Measurements from ENCODE around the gene RNF208. TPM values are rescaled to one million over a fixed set of nuclear protein-coding genes. Genes with fewer than 3 reads are reported as not detected.

The RNF208 gene
- total RNA-seq, 1 donor from 2014 or later = 0.77 TPM

DNA sequence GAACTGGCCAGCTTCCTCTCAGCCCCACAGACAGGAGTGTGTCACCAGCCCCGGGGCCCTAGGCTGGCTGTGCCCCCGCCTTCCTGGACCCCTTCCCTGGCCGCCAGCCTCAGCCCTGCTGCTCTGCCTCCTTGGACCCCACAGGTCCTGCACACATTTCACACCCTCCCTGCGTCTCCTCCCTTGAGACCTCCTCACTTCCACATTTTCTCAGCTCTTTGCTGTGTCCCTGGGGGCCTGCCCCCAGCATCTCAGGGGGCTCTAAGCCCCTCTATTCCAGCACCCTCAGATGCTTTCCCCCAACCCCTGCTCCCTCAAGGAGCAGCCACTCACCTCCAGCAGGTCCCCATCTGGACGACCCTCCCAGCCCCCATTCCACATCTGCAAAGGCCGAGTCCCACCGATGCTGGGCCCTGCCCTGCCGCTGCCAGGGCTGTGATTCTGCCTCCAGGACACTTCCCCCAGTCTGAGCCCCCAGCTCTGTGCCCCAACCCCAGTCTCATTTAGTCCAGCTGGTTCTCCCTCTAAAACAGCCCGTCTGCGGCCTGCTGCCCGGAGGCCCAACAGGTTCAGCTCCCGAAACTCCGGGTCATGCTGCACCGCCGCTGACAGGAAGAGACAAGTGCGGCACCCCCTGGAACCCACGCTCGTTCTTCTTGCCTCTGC is 12.9 kb upstream of the RNF208 start:
- Histone ChIP-seq H3K9me3 (ENCODE audit: low read depth) (no peaks in the 10 kb centered on the region), H2AFZ (replicated peaks) (no peak overlapping the region), H3K79me2 (ENCODE audit: low read depth) (peaks cover 13% of the 10 kb centered on the region), H3K36me3 (no peaks in the 10 kb centered on the region), H4K20me1 (ENCODE audit: low read depth) (peaks cover 27% of the 10 kb centered on the region), H3K4me2 (no peak overlapping the region), H3F3A (ENCODE audit: low read depth) (peaks cover 11% of the 10 kb centered on the region), H3K4me1 (peaks cover 8% of the 10 kb centered on the region), H3K9ac (no peak overlapping the region), H3K4me3 (no peak overlapping the region), H3K27me3 (no peaks in the 10 kb centered on the region), H3K27ac (no peak overlapping the region)
- Mint-ChIP-seq H3K4me3 (peak overlapping the region; percentile 63), H3K4me1 (peaks cover 9% of the 10 kb centered on the region), H3K27ac (no peak overlapping the region), H3K36me3 (no peaks in the 10 kb centered on the region), H3K9me3 (no peaks in the 10 kb centered on the region), H3K27me3 (ENCODE audit: insufficient read depth, low read depth) (peaks cover 2% of the 10 kb centered on the region)
- DNase-seq (ENCODE audit: low spot score) = no peak
- TF ChIP-seq EZH2 (IDR thresholded peaks at IDR 0.05) (no peak), EZH2phosphoT487 (IDR thresholded peaks at IDR 0.05) (no peak)
- TF ChIP-seq, protein P1, sequence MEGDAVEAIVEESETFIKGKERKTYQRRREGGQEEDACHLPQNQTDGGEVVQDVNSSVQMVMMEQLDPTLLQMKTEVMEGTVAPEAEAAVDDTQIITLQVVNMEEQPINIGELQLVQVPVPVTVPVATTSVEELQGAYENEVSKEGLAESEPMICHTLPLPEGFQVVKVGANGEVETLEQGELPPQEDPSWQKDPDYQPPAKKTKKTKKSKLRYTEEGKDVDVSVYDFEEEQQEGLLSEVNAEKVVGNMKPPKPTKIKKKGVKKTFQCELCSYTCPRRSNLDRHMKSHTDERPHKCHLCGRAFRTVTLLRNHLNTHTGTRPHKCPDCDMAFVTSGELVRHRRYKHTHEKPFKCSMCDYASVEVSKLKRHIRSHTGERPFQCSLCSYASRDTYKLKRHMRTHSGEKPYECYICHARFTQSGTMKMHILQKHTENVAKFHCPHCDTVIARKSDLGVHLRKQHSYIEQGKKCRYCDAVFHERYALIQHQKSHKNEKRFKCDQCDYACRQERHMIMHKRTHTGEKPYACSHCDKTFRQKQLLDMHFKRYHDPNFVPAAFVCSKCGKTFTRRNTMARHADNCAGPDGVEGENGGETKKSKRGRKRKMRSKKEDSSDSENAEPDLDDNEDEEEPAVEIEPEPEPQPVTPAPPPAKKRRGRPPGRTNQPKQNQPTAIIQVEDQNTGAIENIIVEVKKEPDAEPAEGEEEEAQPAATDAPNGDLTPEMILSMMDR (IDR thresholded peaks at IDR 0.05) = no peak

DNA sequence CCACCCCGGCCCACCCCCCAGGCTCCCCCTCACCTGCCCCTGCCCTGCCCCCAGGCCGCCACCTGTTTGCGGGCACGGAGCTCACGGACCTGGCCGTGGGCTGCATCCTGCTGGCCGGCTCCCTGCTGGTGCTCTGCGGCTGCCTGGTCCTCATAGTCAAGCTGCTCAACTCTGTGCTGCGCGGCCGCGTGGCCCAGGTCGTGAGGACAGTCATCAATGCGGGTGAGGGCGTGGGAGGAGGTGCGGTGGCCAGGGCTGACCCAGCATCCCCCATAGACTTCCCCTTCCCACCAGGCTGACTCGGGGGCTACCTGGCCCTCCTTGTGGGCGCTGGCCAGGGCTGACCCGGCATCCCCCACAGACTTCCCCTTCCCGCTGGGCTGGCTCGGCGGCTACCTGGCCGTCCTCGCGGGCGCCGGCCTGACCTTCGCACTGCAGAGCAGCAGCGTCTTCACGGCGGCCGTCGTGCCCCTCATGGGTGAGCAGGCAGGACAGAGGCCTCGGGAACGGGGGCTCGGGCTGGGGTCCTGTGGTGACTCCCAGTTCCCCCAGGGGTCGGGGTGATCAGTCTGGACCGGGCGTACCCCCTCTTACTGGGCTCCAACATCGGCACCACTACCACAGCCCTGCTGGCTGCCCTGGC is 12.1 kb upstream of the RNF208 start:
- no peak overlapping the region for H2AFZ ChIP-seq (replicated peaks)
- peaks cover 8% of the 10 kb centered on the region for H3K4me1 ChIP-seq
- Mint-ChIP-seq H3K27ac (no peak overlapping the region), H3K9me3 (no peaks in the 10 kb centered on the region), H3K36me3 (no peaks in the 10 kb centered on the region), H3K27me3 (ENCODE audit: insufficient read depth, low read depth) (peaks cover 2% of the 10 kb centered on the region), H3K4me3 (no peak overlapping the region), H3K4me1 (peaks cover 6% of the 10 kb centered on the region)
- peaks cover 6% of the 10 kb centered on the region for H3K79me2 ChIP-seq (ENCODE audit: low read depth)
- DNase-seq (ENCODE audit: low spot score) = no peak
- no peak overlapping the region for H3K9ac ChIP-seq
- peaks cover 23% of the 10 kb centered on the region for H4K20me1 ChIP-seq (ENCODE audit: low read depth)
- H3K27me3 ChIP-seq = no peaks in the 10 kb centered on the region
- TF ChIP-seq EZH2phosphoT487 (IDR thresholded peaks at IDR 0.05) = no peak
- no peaks in the 10 kb centered on the region for H3K36me3 ChIP-seq
- H3K27ac ChIP-seq = no peak overlapping the region
- no peak overlapping the region for H3K4me3 ChIP-seq
- no peaks in the 10 kb centered on the region for H3K9me3 ChIP-seq (ENCODE audit: low read depth)
- H3K4me2 ChIP-seq = no peak overlapping the region
- H3F3A ChIP-seq (ENCODE audit: low read depth) = peaks cover 8% of the 10 kb centered on the region

DNA sequence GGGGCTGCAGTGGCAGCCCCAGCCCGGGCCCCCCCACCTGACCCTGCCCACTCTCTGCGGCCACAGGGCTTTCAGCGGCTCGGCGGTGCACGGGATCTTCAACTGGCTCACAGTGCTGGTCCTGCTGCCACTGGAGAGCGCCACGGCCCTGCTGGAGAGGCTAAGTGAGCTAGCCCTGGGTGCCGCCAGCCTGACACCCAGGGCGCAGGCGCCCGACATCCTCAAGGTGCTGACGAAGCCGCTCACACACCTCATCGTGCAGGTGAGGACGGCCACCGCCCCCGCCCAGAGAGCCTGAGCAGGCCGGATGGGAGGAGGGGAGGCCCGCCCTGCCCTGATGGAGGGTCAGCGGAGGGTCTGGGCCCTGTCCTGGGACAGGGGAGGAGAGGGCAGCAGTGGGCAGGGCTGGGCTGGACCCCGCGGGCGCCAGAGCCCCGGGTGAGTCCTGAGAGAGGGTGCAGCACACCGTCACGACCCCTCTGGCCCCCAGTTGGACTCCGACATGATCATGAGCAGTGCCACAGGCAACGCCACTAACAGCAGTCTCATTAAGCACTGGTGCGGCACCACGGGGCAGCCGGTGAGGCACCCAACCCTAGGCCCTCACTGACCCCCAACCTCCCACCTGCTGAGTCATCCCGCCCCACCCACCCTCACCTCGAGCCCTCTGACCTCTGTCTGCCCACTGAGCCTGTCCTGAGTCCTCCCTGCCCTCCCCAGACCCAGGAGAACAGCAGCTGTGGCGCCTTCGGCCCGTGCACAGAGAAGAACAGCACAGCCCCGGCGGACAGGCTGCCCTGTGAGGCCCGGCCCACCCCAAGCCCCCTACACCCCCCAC is 11.3 kb upstream of the RNF208 start:
- H3K4me3 ChIP-seq = no peak overlapping the region
- H3K4me3 Mint-ChIP-seq = no peak overlapping the region
- no peaks in the 10 kb centered on the region for H3K27me3 ChIP-seq

More for the DNA sequence above, 11.3 kb upstream of the RNF208 start:
- no peak overlapping the region for H3K27ac Mint-ChIP-seq
- Histone ChIP-seq H3K4me2 (no peak overlapping the region), H3K9ac (no peak overlapping the region), H4K20me1 (ENCODE audit: low read depth) (peaks cover 15% of the 10 kb centered on the region), H3K79me2 (ENCODE audit: low read depth) (no peaks in the 10 kb centered on the region), H3K4me1 (peaks cover 8% of the 10 kb centered on the region), H2AFZ (replicated peaks) (no peak overlapping the region), H3K27ac (no peak overlapping the region), H3F3A (ENCODE audit: low read depth) (peaks cover 4% of the 10 kb centered on the region), H3K9me3 (ENCODE audit: low read depth) (no peaks in the 10 kb centered on the region), H3K36me3 (no peaks in the 10 kb centered on the region)
- peaks cover 2% of the 10 kb centered on the region for H3K27me3 Mint-ChIP-seq (ENCODE audit: insufficient read depth, low read depth)
- TF ChIP-seq EZH2phosphoT487 (IDR thresholded peaks at IDR 0.05) (no peak), EZH2 (IDR thresholded peaks at IDR 0.05) (no peak)
- TF ChIP-seq, protein P1 (IDR thresholded peaks at IDR 0.05) = no peak
- H3K36me3 Mint-ChIP-seq = no peaks in the 10 kb centered on the region
- no peaks in the 10 kb centered on the region for H3K4me1 Mint-ChIP-seq
- H3K9me3 Mint-ChIP-seq = no peaks in the 10 kb centered on the region
- DNase-seq (ENCODE audit: low spot score) = no peak
